ENCODE measurements around the gene CEBPE.
A peak's percentile ranks its signal among the peaks of the same experiment; 100 is the strongest.

Gene CEBPE

GRCh38 chr14:23093104-23093503 is 26.0 kb downstream of the CEBPE start:
- H3K36me3 ChIP-seq (ENCODE audit: insufficient read depth, low read length), result peaks cover 41% of the 10 kb centered on the region
- H3K27me3 ChIP-seq (ENCODE audit: insufficient read depth, low read length), result no peaks in the 10 kb centered on the region
- H3K4me3 ChIP-seq (ENCODE audit: low read depth, low read length), result peak overlapping the region; percentile 83
- no peak overlapping the region for H3K27ac ChIP-seq (ENCODE audit: low read depth, low read length)
- H3K79me2 ChIP-seq (ENCODE audit: control insufficient read depth, insufficient read depth, low read length, unreplicated experiment), result peaks cover 70% of the 10 kb centered on the region
- no peak overlapping the region for H2AFZ ChIP-seq (ENCODE audit: low read length, unreplicated experiment)
- H3K4me1 ChIP-seq (ENCODE audit: control insufficient read depth, insufficient read depth, low read length, unreplicated experiment), result peaks cover 33% of the 10 kb centered on the region

- Histone ChIP-seq H3K4me1 (ENCODE audit: control insufficient read depth, insufficient read depth, low read length, unreplicated experiment) (peaks cover 22% of the 10 kb centered on the region), H3K36me3 (ENCODE audit: insufficient read depth, low read length) (peaks cover 37% of the 10 kb centered on the region), H3K27ac (ENCODE audit: low read depth, low read length) (no peak overlapping the region), H2AFZ (ENCODE audit: low read length, unreplicated experiment) (no peak overlapping the region), H3K4me3 (ENCODE audit: low read depth, low read length) (no peak overlapping the region), H3K79me2 (ENCODE audit: control insufficient read depth, insufficient read depth, low read length, unreplicated experiment) (peaks cover 67% of the 10 kb centered on the region), H3K27me3 (ENCODE audit: insufficient read depth, low read length) (no peaks in the 10 kb centered on the region)
These were observed 27.5 kb downstream of the CEBPE start for GRCh38 chr14:23091294-23092225.

GRCh38 chr14:23090254-23090636 is 28.8 kb downstream of the CEBPE start:
- no peak overlapping the region for H3K4me3 ChIP-seq (ENCODE audit: low read depth, low read length)
- peaks cover 39% of the 10 kb centered on the region for H3K36me3 ChIP-seq (ENCODE audit: insufficient read depth, low read length)
- no peak overlapping the region for H3K27ac ChIP-seq (ENCODE audit: low read depth, low read length)
- H2AFZ ChIP-seq (ENCODE audit: low read length, unreplicated experiment), result no peak overlapping the region
- H3K27me3 ChIP-seq (ENCODE audit: insufficient read depth, low read length), result no peaks in the 10 kb centered on the region
- peaks cover 66% of the 10 kb centered on the region for H3K79me2 ChIP-seq (ENCODE audit: control insufficient read depth, insufficient read depth, low read length, unreplicated experiment)
- H3K4me1 ChIP-seq (ENCODE audit: control insufficient read depth, insufficient read depth, low read length, unreplicated experiment), result peaks cover 31% of the 10 kb centered on the region

- Histone ChIP-seq H3K36me3 (ENCODE audit: insufficient read depth, low read length) (peaks cover 41% of the 10 kb centered on the region), H3K79me2 (ENCODE audit: control insufficient read depth, insufficient read depth, low read length, unreplicated experiment) (peaks cover 66% of the 10 kb centered on the region), H3K4me3 (ENCODE audit: low read depth, low read length) (no peak overlapping the region), H3K27me3 (ENCODE audit: insufficient read depth, low read length) (no peaks in the 10 kb centered on the region), H3K27ac (ENCODE audit: low read depth, low read length) (no peak overlapping the region), H3K4me1 (ENCODE audit: control insufficient read depth, insufficient read depth, low read length, unreplicated experiment) (peaks cover 31% of the 10 kb centered on the region), H2AFZ (ENCODE audit: low read length, unreplicated experiment) (no peak overlapping the region)
These were observed 29.4 kb downstream of the CEBPE start for GRCh38 chr14:23089498-23090253.

GRCh38 chr14:23086565-23086964 is 32.5 kb downstream of the CEBPE start:
- Histone ChIP-seq H3K79me2 (ENCODE audit: control insufficient read depth, insufficient read depth, low read length, unreplicated experiment) (peaks cover 39% of the 10 kb centered on the region), H2AFZ (ENCODE audit: low read length, unreplicated experiment) (no peak overlapping the region), H3K27me3 (ENCODE audit: insufficient read depth, low read length) (no peaks in the 10 kb centered on the region), H3K36me3 (ENCODE audit: insufficient read depth, low read length) (peaks cover 39% of the 10 kb centered on the region), H3K4me3 (ENCODE audit: low read depth, low read length) (no peak overlapping the region), H3K27ac (ENCODE audit: low read depth, low read length) (no peak overlapping the region), H3K4me1 (ENCODE audit: control insufficient read depth, insufficient read depth, low read length, unreplicated experiment) (peaks cover 13% of the 10 kb centered on the region)

- no peak overlapping the region for H3K4me3 ChIP-seq (ENCODE audit: low read depth, low read length)
- no peak overlapping the region for H2AFZ ChIP-seq (ENCODE audit: low read length, unreplicated experiment)
- peaks cover 34% of the 10 kb centered on the region for H3K79me2 ChIP-seq (ENCODE audit: control insufficient read depth, insufficient read depth, low read length, unreplicated experiment)
- peak overlapping the region; percentile 20; the same call in 1 of the 2 replicates for H3K27ac ChIP-seq (ENCODE audit: low read depth, low read length)
- peaks cover 43% of the 10 kb centered on the region for H3K36me3 ChIP-seq (ENCODE audit: insufficient read depth, low read length)
- H3K4me1 ChIP-seq (ENCODE audit: control insufficient read depth, insufficient read depth, low read length, unreplicated experiment), result peaks cover 23% of the 10 kb centered on the region
- H3K27me3 ChIP-seq (ENCODE audit: insufficient read depth, low read length), result no peaks in the 10 kb centered on the region
These were observed 33.6 kb downstream of the CEBPE start for GRCh38 chr14:23085458-23085857.

- H3K4me3 ChIP-seq (ENCODE audit: low read depth, low read length), result no peak overlapping the region
- peak overlapping the region; percentile 93 for H3K27ac ChIP-seq (ENCODE audit: low read depth, low read length)
- peaks cover 16% of the 10 kb centered on the region for H3K79me2 ChIP-seq (ENCODE audit: control insufficient read depth, insufficient read depth, low read length, unreplicated experiment)
- H2AFZ ChIP-seq (ENCODE audit: low read length, unreplicated experiment), result no peak overlapping the region
- H3K36me3 ChIP-seq (ENCODE audit: insufficient read depth, low read length), result peaks cover 39% of the 10 kb centered on the region
- H3K27me3 ChIP-seq (ENCODE audit: insufficient read depth, low read length), result no peaks in the 10 kb centered on the region
- peaks cover 52% of the 10 kb centered on the region for H3K4me1 ChIP-seq (ENCODE audit: control insufficient read depth, insufficient read depth, low read length, unreplicated experiment)
These were observed 38.6 kb downstream of the CEBPE start for GRCh38 chr14:23080474-23080873.

GRCh38 chr14:23079716-23080115 is 39.3 kb downstream of the CEBPE start:
- peaks cover 41% of the 10 kb centered on the region for H3K36me3 ChIP-seq (ENCODE audit: insufficient read depth, low read length)
- H3K4me1 ChIP-seq (ENCODE audit: control insufficient read depth, insufficient read depth, low read length, unreplicated experiment), result peaks cover 50% of the 10 kb centered on the region
- H2AFZ ChIP-seq (ENCODE audit: low read length, unreplicated experiment), result no peak overlapping the region
- H3K4me3 ChIP-seq (ENCODE audit: low read depth, low read length), result peak overlapping the region; percentile 48; the same call in 1 of the 2 replicates
- peak overlapping the region; percentile 93 for H3K27ac ChIP-seq (ENCODE audit: low read depth, low read length)
- H3K27me3 ChIP-seq (ENCODE audit: insufficient read depth, low read length), result no peaks in the 10 kb centered on the region
- H3K79me2 ChIP-seq (ENCODE audit: control insufficient read depth, insufficient read depth, low read length, unreplicated experiment), result peaks cover 18% of the 10 kb centered on the region

- Histone ChIP-seq H3K4me1 (ENCODE audit: control insufficient read depth, insufficient read depth, low read length, unreplicated experiment) (peaks cover 50% of the 10 kb centered on the region), H3K36me3 (ENCODE audit: insufficient read depth, low read length) (peaks cover 38% of the 10 kb centered on the region), H3K27me3 (ENCODE audit: insufficient read depth, low read length) (no peaks in the 10 kb centered on the region), H3K4me3 (ENCODE audit: low read depth, low read length) (peak overlapping the region; percentile 48), H3K27ac (ENCODE audit: low read depth, low read length) (peak overlapping the region; percentile 93), H3K79me2 (ENCODE audit: control insufficient read depth, insufficient read depth, low read length, unreplicated experiment) (peaks cover 22% of the 10 kb centered on the region), H2AFZ (ENCODE audit: low read length, unreplicated experiment) (no peak overlapping the region)
These were observed 40.4 kb downstream of the CEBPE start for GRCh38 chr14:23078692-23079116.

- H3K4me1 ChIP-seq (ENCODE audit: control insufficient read depth, insufficient read depth, low read length, unreplicated experiment), result peaks cover 50% of the 10 kb centered on the region
- H3K79me2 ChIP-seq (ENCODE audit: control insufficient read depth, insufficient read depth, low read length, unreplicated experiment), result peaks cover 19% of the 10 kb centered on the region
- H3K4me3 ChIP-seq (ENCODE audit: low read depth, low read length), result peak overlapping the region; percentile 37
- H3K27ac ChIP-seq (ENCODE audit: low read depth, low read length), result peak overlapping the region; percentile 93
- H3K36me3 ChIP-seq (ENCODE audit: insufficient read depth, low read length), result peaks cover 40% of the 10 kb centered on the region
- no peak overlapping the region for H2AFZ ChIP-seq (ENCODE audit: low read length, unreplicated experiment)
- H3K27me3 ChIP-seq (ENCODE audit: insufficient read depth, low read length), result no peaks in the 10 kb centered on the region
These were observed 41.1 kb downstream of the CEBPE start for GRCh38 chr14:23077962-23078361.

All from ACC112 (cell line).